Mesenchymal stem cell (in vitro differentiated cells and primary cell): ENCODE results near the gene SEC11A.
A peak's percentile ranks its signal among the peaks of the same experiment; 100 is the strongest.

ENCODE experiments used
- DNase-seq: peaks from one replicate; pipeline ENCODE4 v3.0.0-alpha.2; 2013
- H2AFZ ChIP-seq: one replicate; pipeline ENCODE4 v1.6.1; 2013; ENCODE audit warnings: low read depth, mild to moderate bottlenecking, control low read depth, inconsistent platforms, low read length, moderate library complexity
- H2AK5ac ChIP-seq: 2 replicates; pipeline ENCODE4 v1.6.1; 2013; ENCODE audit warnings: low read length, moderate library complexity, mild to moderate bottlenecking, inconsistent platforms; ENCODE audit not compliant: severe bottlenecking
- H2BK120ac ChIP-seq: one replicate; pipeline ENCODE4 v1.6.1; 2013; ENCODE audit warnings: low read depth, mild to moderate bottlenecking, inconsistent platforms, low read length, moderate library complexity
- H2BK12ac ChIP-seq, 2 experiments: one replicate each; pipeline ENCODE4 v1.6.1; 2013; ENCODE audit warnings: inconsistent platforms in 2 of 2, low read length in 2 of 2, mild to moderate bottlenecking in 2 of 2, moderate library complexity in 2 of 2, control low read depth in 1 of 2
- H2BK15ac ChIP-seq: one replicate; pipeline ENCODE4 v1.6.1; 2013; ENCODE audit warnings: mild to moderate bottlenecking, low read depth, inconsistent platforms; ENCODE audit not compliant: poor library complexity, severe bottlenecking
- H2BK5ac ChIP-seq: 2 replicates; pipeline ENCODE4 v1.6.1; 2013; ENCODE audit warnings: low read depth, mild to moderate bottlenecking, low read length, control low read depth, inconsistent platforms; ENCODE audit not compliant: poor library complexity, severe bottlenecking
- H3K14ac ChIP-seq, 2 experiments: one replicate each; pipeline ENCODE4 v1.6.1; 2013; ENCODE audit warnings: inconsistent platforms in 2 of 2, low read length in 2 of 2, control low read depth in 1 of 2, mild to moderate bottlenecking in 1 of 2, moderate library complexity in 1 of 2
- H3K18ac ChIP-seq, 2 experiments: one replicate each; pipeline ENCODE4 v1.6.1; 2013; ENCODE audit warnings: inconsistent platforms in 2 of 2, low read length in 2 of 2, control low read depth in 1 of 2, low read depth in 1 of 2, mild to moderate bottlenecking in 1 of 2
- H3K23ac ChIP-seq, 2 experiments: one replicate each; pipeline ENCODE4 v1.6.1; 2013; ENCODE audit warnings: inconsistent platforms in 2 of 2, low read length in 2 of 2, mild to moderate bottlenecking in 2 of 2, moderate library complexity in 2 of 2, control low read depth in 1 of 2
- H3K27ac ChIP-seq: 2 replicates; pipeline ENCODE4 v1.5.1; 2013; ENCODE audit warnings: mild to moderate bottlenecking, moderate library complexity, low read length, control low read depth, inconsistent platforms; ENCODE audit not compliant: poor library complexity, severe bottlenecking
- H3K27me3 ChIP-seq, 2 experiments: 2 replicates each; pipeline versions ENCODE4 v1.6.1 to v1.7.0; 2013; ENCODE audit warnings: low read length in 2 of 2, mild to moderate bottlenecking in 2 of 2, moderate library complexity in 2 of 2, control low read depth in 1 of 2, inconsistent platforms in 1 of 2; ENCODE audit not compliant: control insufficient read depth in 1 of 2, insufficient read depth in 1 of 2
- H3K36me3 ChIP-seq, 2 experiments: 2 replicates each; pipeline versions ENCODE4 v1.6.1 to v1.7.0; 2013; ENCODE audit warnings: low read length in 2 of 2, control low read depth in 1 of 2, inconsistent platforms in 1 of 2, low read depth in 1 of 2, mild to moderate bottlenecking in 1 of 2; ENCODE audit not compliant: insufficient read depth in 2 of 2, control insufficient read depth in 1 of 2
- H3K4ac ChIP-seq, 2 experiments: one replicate each; pipeline ENCODE4 v1.6.1; 2013; ENCODE audit warnings: inconsistent platforms in 2 of 2, low read length in 2 of 2, mild to moderate bottlenecking in 2 of 2, moderate library complexity in 2 of 2, control low read depth in 1 of 2, low read depth in 1 of 2
- H3K4me1 ChIP-seq: 2 replicates; pipeline ENCODE4 v1.6.1; 2013; ENCODE audit warnings: low read depth, low read length, control low read depth; ENCODE audit not compliant: control insufficient read depth, insufficient read depth
- H3K4me2 ChIP-seq: 2 replicates; pipeline ENCODE4 v1.6.1; 2013; ENCODE audit warnings: low read length, mild to moderate bottlenecking, inconsistent platforms; ENCODE audit not compliant: poor library complexity, severe bottlenecking
- H3K4me3 ChIP-seq, 2 experiments: 2 replicates each; pipeline versions ENCODE4 v1.5.1 to v1.7.0; 2013; ENCODE audit warnings: low read length in 2 of 2, mild to moderate bottlenecking in 2 of 2, control low read depth in 1 of 2, low read depth in 1 of 2; ENCODE audit not compliant: insufficient read depth in 1 of 2
- H3K79me1 ChIP-seq: replicated peaks from 2 replicates; pipeline ENCODE4 v1.6.1; 2013; ENCODE audit warnings: mild to moderate bottlenecking, control low read depth, low read length, inconsistent platforms; ENCODE audit not compliant: poor library complexity, severe bottlenecking
- H3K9ac ChIP-seq: 2 replicates; pipeline ENCODE4 v1.7.0; 2013; ENCODE audit warnings: mild to moderate bottlenecking, low read length, moderate library complexity
- H3K9me3 ChIP-seq: 2 replicates; pipeline ENCODE4 v1.7.0; 2013; ENCODE audit warnings: mild to moderate bottlenecking, low read length; ENCODE audit not compliant: control insufficient read depth
- H4K8ac ChIP-seq: one replicate; pipeline ENCODE4 v1.6.1; 2013; ENCODE audit warnings: inconsistent platforms, mild to moderate bottlenecking, low read length, moderate library complexity
- H4K91ac ChIP-seq: one replicate; pipeline ENCODE4 v1.6.1; 2013; ENCODE audit warnings: mild to moderate bottlenecking, low read length, inconsistent platforms
- WGBS: methylation state at CpG from one replicate; pipeline ENCODE4 v1.1.7; 2013; ENCODE audit warnings: mixed read lengths; 5-methylcytosine and 5-hydroxymethylcytosine counted together

SEC11A gene

GRCh38 chr15:84661001-84661400, 54.9 kb downstream of the SEC11A start:
- Histone ChIP-seq H3K4me2 (no peak overlapping the region), H3K14ac (no peak overlapping the region), H3K9ac (no peak overlapping the region), H2AFZ (no peak overlapping the region), H3K36me3 (peaks cover 9 to 35% of the 10 kb centered on the region in 2 experiments), H3K4me3 (no peak overlapping the region), H3K4me1 (peaks cover 12% of the 10 kb centered on the region), H3K18ac (no peak overlapping the region), H4K91ac (no peak overlapping the region), H3K79me1 (peaks cover 12% of the 10 kb centered on the region), H2BK15ac (no peak overlapping the region), H4K8ac (no peak overlapping the region), H2BK5ac (no peak overlapping the region), H3K9me3 (no peaks in the 10 kb centered on the region), H2AK5ac (no peak overlapping the region), H3K4ac (no peak overlapping the region), H2BK120ac (no peak overlapping the region), H3K27me3 (no peaks in the 10 kb centered on the region), H2BK12ac (no peak overlapping the region), H3K27ac (no peak overlapping the region), H3K23ac (no peak overlapping the region)
- no peak for DNase-seq
- 96% methylated on average over 9 of the region's 10 CpGs for WGBS

GRCh38 chr15:84659904-84660781, 55.8 kb downstream of the SEC11A start:
- H4K91ac ChIP-seq: no peak overlapping the region
- H3K4ac ChIP-seq: no peak overlapping the region
- H3K4me2 ChIP-seq: no peak overlapping the region
- H2BK120ac ChIP-seq: no peak overlapping the region
- DNase-seq: no peak
- peaks cover 9% of the 10 kb centered on the region for H3K79me1 ChIP-seq
- H3K4me1 ChIP-seq: peaks cover 12% of the 10 kb centered on the region
- H3K27me3 ChIP-seq: no peaks in the 10 kb centered on the region
- no peak overlapping the region for H2AK5ac ChIP-seq
- no peak overlapping the region for H3K23ac ChIP-seq
- no peak overlapping the region for H3K27ac ChIP-seq
- H3K36me3 ChIP-seq: peaks cover 8 to 26% of the 10 kb centered on the region in 2 experiments
- no peak overlapping the region for H2BK15ac ChIP-seq
- H2BK12ac ChIP-seq: no peak overlapping the region
- H3K4me3 ChIP-seq: no peak overlapping the region
- H3K9me3 ChIP-seq: no peaks in the 10 kb centered on the region
- no peak overlapping the region for H4K8ac ChIP-seq
- H2BK5ac ChIP-seq: no peak overlapping the region
- H3K9ac ChIP-seq: no peak overlapping the region
- 76% methylated on average over 4 of the region's 4 CpGs for WGBS
- H2AFZ ChIP-seq: no peak overlapping the region
- no peak overlapping the region for H3K14ac ChIP-seq
- no peak overlapping the region for H3K18ac ChIP-seq

- no peaks in the 10 kb centered on the region for H3K9me3 ChIP-seq
- H3K79me1 ChIP-seq: peaks cover 6% of the 10 kb centered on the region
- H3K9ac ChIP-seq: peak overlapping the region; percentile 85
- H2AK5ac ChIP-seq: no peak overlapping the region
- H3K27ac ChIP-seq: peak overlapping the region; percentile 5
- H3K23ac ChIP-seq: peak overlapping the region in 1 of 2 experiments; percentile 61
- H2BK120ac ChIP-seq: no peak overlapping the region
- no peak overlapping the region for H2BK5ac ChIP-seq
- no peak overlapping the region for H2AFZ ChIP-seq
- no peaks in the 10 kb centered on the region for H3K27me3 ChIP-seq
- peak overlapping the region in 1 of 2 experiments; percentile 28 for H3K4ac ChIP-seq
- no peak for DNase-seq
- 63% methylated on average over 7 of the region's 7 CpGs for whole genome bisulfite sequencing
- H3K4me3 ChIP-seq: peak overlapping the region in 1 of 2 experiments; percentile 78
- no peak overlapping the region for H2BK15ac ChIP-seq
- H3K36me3 ChIP-seq: peaks cover 6 to 14% of the 10 kb centered on the region in 2 experiments
- peak overlapping the region; percentile 41 for H4K8ac ChIP-seq
- H4K91ac ChIP-seq: no peak overlapping the region
- H3K18ac ChIP-seq: no peak overlapping the region
- peak overlapping the region; percentile 88 for H3K4me2 ChIP-seq
- H3K4me1 ChIP-seq: peaks cover 14% of the 10 kb centered on the region
- no peak overlapping the region for H3K14ac ChIP-seq
- peak overlapping the region in 1 of 2 experiments; percentile 43 for H2BK12ac ChIP-seq
Observed at GRCh38 chr15:84658788-84659411, 57.0 kb downstream of the SEC11A start.
